HepG2 (cell line): Measurements from ENCODE around the gene CYCS. TPM values are rescaled to one million over a fixed set of nuclear protein-coding genes. Genes with fewer than 3 reads are reported as not detected.
A peak's percentile ranks its signal among the peaks of the same experiment; 100 is the strongest.

ENCODE experiments used
- ARNTL ChIP-seq: sonication (generic); formaldehyde crosslinking; IDR thresholded peaks from 2 replicates; pipeline ENCODE4 v1.4.0; 2020; ENCODE audit warnings: mild to moderate bottlenecking, missing genetic modification reagents
- CREBL2 ChIP-seq: sonication (generic); formaldehyde crosslinking; IDR thresholded peaks from 2 replicates; pipeline ENCODE4 v1.8.1; 2023; ENCODE audit warnings: missing genetic modification reagents, mild to moderate bottlenecking, borderline replicate concordance
- ELF4 ChIP-seq: sonication (generic); formaldehyde crosslinking; IDR thresholded peaks from 2 replicates; pipeline ENCODE4 v1.5.0; 2020; ENCODE audit warnings: missing genetic modification reagents, mild to moderate bottlenecking, moderate library complexity, borderline replicate concordance
- ERF ChIP-seq: IDR thresholded peaks from 2 replicates; pipeline ENCODE4 v1.6.1; 2018; ENCODE audit warnings: missing biosample characterization, missing genetic modification reagents
- HDAC1 ChIP-seq: sonication (generic); formaldehyde crosslinking; IDR thresholded peaks from 2 replicates; pipeline ENCODE4 v1.5.1; 2020; ENCODE audit warnings: mild to moderate bottlenecking, missing genetic modification reagents
- HES4 ChIP-seq: sonication (generic); formaldehyde crosslinking; IDR thresholded peaks from 2 replicates; pipeline ENCODE4 v1.9.0; 2021; ENCODE audit warnings: mild to moderate bottlenecking, missing genetic modification reagents, borderline replicate concordance
- HNRNPK ChIP-seq: fragments of 200-400 bp; formaldehyde crosslinking; IDR thresholded peaks from 2 replicates; pipeline ENCODE4 v1.6.1; 2018; ENCODE audit warnings: low read length, low read depth, moderate library complexity, mild to moderate bottlenecking; ENCODE audit not compliant: poor library complexity, severe bottlenecking
- HOXA9 ChIP-seq: sonication (generic); formaldehyde crosslinking; IDR thresholded peaks from 2 replicates; pipeline ENCODE4 v1.8.1; 2022; ENCODE audit warnings: missing genetic modification reagents, mild to moderate bottlenecking, moderate library complexity, borderline replicate concordance
- MBNL3 ChIP-seq: fragments of 250-450 bp; sonication (Bioruptor Pico); conservative IDR thresholded peaks from 2 replicates; pipeline ENCODE4 v1.8.0; 2022; ENCODE audit warnings: mild to moderate bottlenecking, inconsistent platforms
- MED13 ChIP-seq: sonication (generic); formaldehyde crosslinking; IDR thresholded peaks from 2 replicates; pipeline ENCODE4 v1.5.0; 2020; ENCODE audit warnings: missing genetic modification reagents
- MXD4 ChIP-seq: IDR thresholded peaks from 2 replicates; pipeline ENCODE4 v1.6.1; 2016; ENCODE audit warnings: mild to moderate bottlenecking, missing biosample characterization, missing genetic modification reagents
- POLR2AphosphoS2 ChIP-seq: IDR thresholded peaks from 2 replicates; pipeline ENCODE4 v1.6.1; 2011; ENCODE audit warnings: low read depth, low read length, improper control_type of control experiment
- RAD21 ChIP-seq: fragments of 450-650 bp; formaldehyde crosslinking; IDR thresholded peaks from 2 replicates; pipeline ENCODE4 v1.5.0; 2020; ENCODE audit warnings: mild to moderate bottlenecking
- TCF7L2 ChIP-seq: IDR thresholded peaks from 2 replicates; pipeline ENCODE4 v1.6.1; 2011; ENCODE audit warnings: mild to moderate bottlenecking, low read depth, low read length, moderate library complexity
- TIGD3 ChIP-seq: sonication (generic); formaldehyde crosslinking; IDR thresholded peaks from 2 replicates; pipeline ENCODE4 v1.5.1; 2020; ENCODE audit warnings: mild to moderate bottlenecking, missing genetic modification reagents, borderline replicate concordance
- YEATS4 ChIP-seq: sonication (generic); formaldehyde crosslinking; IDR thresholded peaks from 2 replicates; pipeline ENCODE4 v1.4.0; 2020; ENCODE audit warnings: missing genetic modification reagents, borderline replicate concordance
- ZHX1 ChIP-seq: sonication (generic); formaldehyde crosslinking; IDR thresholded peaks from 2 replicates; pipeline ENCODE4 v1.8.1; 2022; ENCODE audit warnings: low read depth, mild to moderate bottlenecking, missing genetic modification reagents
- ZNF333 ChIP-seq: sonication (generic); formaldehyde crosslinking; IDR thresholded peaks from 2 replicates; pipeline ENCODE4 v1.4.0; 2020; ENCODE audit warnings: mild to moderate bottlenecking, missing genetic modification reagents, borderline replicate concordance
- ZNF337 ChIP-seq: sonication (generic); formaldehyde crosslinking; IDR thresholded peaks from 2 replicates; pipeline ENCODE4 v1.5.1; 2020; ENCODE audit warnings: missing genetic modification reagents, low read depth, mild to moderate bottlenecking, borderline replicate concordance
- ZNF530 ChIP-seq: sonication (generic); formaldehyde crosslinking; IDR thresholded peaks from 2 replicates; pipeline ENCODE4 v1.5.0; 2020; ENCODE audit warnings: low read depth, mild to moderate bottlenecking, missing genetic modification reagents
- ZNF550 ChIP-seq: sonication (generic); formaldehyde crosslinking; IDR thresholded peaks from 2 replicates; pipeline ENCODE4 v1.4.0; 2020; ENCODE audit warnings: mild to moderate bottlenecking, missing genetic modification reagents, borderline replicate concordance
- ZNF629 ChIP-seq: sonication (generic); formaldehyde crosslinking; conservative IDR thresholded peaks from 2 replicates; pipeline ENCODE4 v1.5.0; 2020; ENCODE audit warnings: missing genetic modification reagents
- ZNF737 ChIP-seq: sonication (generic); formaldehyde crosslinking; IDR thresholded peaks from 2 replicates; pipeline ENCODE4 v1.5.0; 2020; ENCODE audit warnings: missing genetic modification reagents, mild to moderate bottlenecking, borderline replicate concordance
- polyA plus RNA-seq, 8 experiments: library from polyadenylated mRNA; depleted of rRNA in 3 of 8; stranded (reverse) in 7 of 8; unstranded in 1 of 8; fragments of >200 nt; fragmentation: Illumina TruSeq in 4 of 8; extraction: Trizol in 4 of 8; gene quantifications; 2 replicates each; pipeline versions ENCODE4 v1.2.1 to v1.2.3, GENCODE V29; 2011 to 2016; ENCODE audit warnings: low read depth in 4 of 8, missing spikeins in 1 of 8, mixed read lengths in 1 of 8; ENCODE audit not compliant: insufficient read depth in 1 of 8
- total RNA-seq, 5 experiments: library from RNA; depleted of rRNA; stranded (reverse); fragments of >200 nt; fragmentation: Illumina TruSeq; extraction: Trizol; gene quantifications; 2 replicates each; pipeline ENCODE4 v1.2.3, GENCODE V29; 2016; ENCODE audit warnings: low read depth in 1 of 5
- TF ChIP-seq, protein P1 (sequence below): IDR thresholded peaks from 2 replicates; pipeline ENCODE4 v1.6.1; 2016; ENCODE audit warnings: mild to moderate bottlenecking

The CYCS gene
- total and polyA plus RNA-seq, 2 of the 13 experiments (the other 11 are each of a cell fraction or from before 2014, with no cell fraction given): 35.9 to 202 TPM

GRCh38 chr7:25125137-25125946 is at the start of gene CYCS (continued):
- TF ChIP-seq ZHX1 (CRISPR knock-in tag) (peak; percentile 99), ZNF550 (CRISPR knock-in tag) (peak; percentile 59; the same call in 1 of the 2 replicates), POLR2AphosphoS2 (peak; percentile 96; the same call in 1 of the 2 replicates), YEATS4 (CRISPR knock-in tag) (peak; percentile 98), MXD4 (CRISPR knock-in tag) (peak; percentile 84; the same call in 1 of the 2 replicates), ZNF333 (CRISPR knock-in tag) (no peak), ZNF737 (no peak), ERF (CRISPR knock-in tag) (peak; percentile 86), MED13 (no peak; the same call in 1 of the 2 replicates), RAD21 (peak; percentile 27), HNRNPK (no peak), HOXA9 (CRISPR knock-in tag) (peak; percentile 95; the same call in 1 of the 2 replicates), ELF4 (no peak), MBNL3 (CRISPR knock-in tag) (no peak), HES4 (CRISPR knock-in tag) (peak; percentile 80; the same call in 1 of the 2 replicates), ZNF337 (CRISPR knock-in tag) (peak; percentile 73; the same call in 1 of the 2 replicates), ZNF629 (no peak), ARNTL (CRISPR knock-in tag) (peak; percentile 85), HDAC1 (CRISPR knock-in tag) (peak; percentile 94), CREBL2 (CRISPR knock-in tag) (peak; percentile 87; the same call in 1 of the 2 replicates), TCF7L2 (no peak), TIGD3 (peak; percentile 83), ZNF530 (CRISPR knock-in tag) (no peak)
- TF ChIP-seq, protein P1, sequence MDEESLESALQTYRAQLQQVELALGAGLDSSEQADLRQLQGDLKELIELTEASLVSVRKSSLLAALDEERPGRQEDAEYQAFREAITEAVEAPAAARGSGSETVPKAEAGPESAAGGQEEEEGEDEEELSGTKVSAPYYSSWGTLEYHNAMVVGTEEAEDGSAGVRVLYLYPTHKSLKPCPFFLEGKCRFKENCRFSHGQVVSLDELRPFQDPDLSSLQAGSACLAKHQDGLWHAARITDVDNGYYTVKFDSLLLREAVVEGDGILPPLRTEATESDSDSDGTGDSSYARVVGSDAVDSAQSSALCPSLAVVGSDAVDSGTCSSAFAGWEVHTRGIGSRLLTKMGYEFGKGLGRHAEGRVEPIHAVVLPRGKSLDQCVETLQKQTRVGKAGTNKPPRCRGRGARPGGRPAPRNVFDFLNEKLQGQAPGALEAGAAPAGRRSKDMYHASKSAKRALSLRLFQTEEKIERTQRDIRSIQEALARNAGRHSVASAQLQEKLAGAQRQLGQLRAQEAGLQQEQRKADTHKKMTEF: peak; percentile 93
